HEK293 (cell line): ENCODE data around the gene ZNF804A.

Experiments
- CTCF ChIA-PET: fragments of 350-600 bp; formaldehyde crosslinking; extraction: SDS; loops from one replicate; lab custom pipeline; 2021; ENCODE audit warnings: antibody characterized with exemption; lab: Yijun Ruan, JAX
- POLR2A ChIA-PET: fragments of 300-600 bp; formaldehyde crosslinking; extraction: SDS; loops from one replicate; lab custom pipeline; 2020; ENCODE audit warnings: antibody characterized with exemption, inconsistent platforms; lab: Yijun Ruan, JAX
- H3K27ac ChIP-seq: fragments of 200-500 bp; sonication (Bioruptor generic); 2 replicates; pipeline ENCODE4 v1.5.1; 2014; ENCODE audit warnings: low read depth, low read length, control low read depth, inconsistent platforms; ENCODE audit errors: extremely low read depth
- H3K36me3 ChIP-seq, 2 experiments: fragments of 200-500 bp in 1 of 2; sonication (Bioruptor generic) in 1 of 2; 1 replicate in 1 of 2; 2 replicates in 1 of 2; pipeline ENCODE4 v1.5.1; 2014 to 2017; ENCODE audit warnings: inconsistent platforms in 2 of 2, low read length in 2 of 2; ENCODE audit not compliant: control insufficient read depth in 2 of 2, insufficient read depth in 1 of 2
- H3K4me1 ChIP-seq: fragments of 200-500 bp; sonication (Bioruptor generic); 2 replicates; pipeline ENCODE4 v1.5.1; 2014; ENCODE audit warnings: mild to moderate bottlenecking, low read length, inconsistent platforms; ENCODE audit not compliant: control insufficient read depth, insufficient read depth
- H3K4me3 ChIP-seq: 2 replicates; pipeline ENCODE4 v1.5.1; 2011; ENCODE audit warnings: low read depth, mild to moderate bottlenecking, control low read depth, low read length, moderate library complexity
- H3K9me3 ChIP-seq: fragments of 200-500 bp; sonication (Bioruptor generic); 2 replicates; pipeline ENCODE4 v1.5.1; 2014; ENCODE audit warnings: low read depth, low read length, inconsistent platforms; ENCODE audit not compliant: control insufficient read depth, insufficient read depth
- BCL11A ChIP-seq: fragments of 450-650 bp; formaldehyde crosslinking; IDR thresholded peaks from 2 replicates; pipeline ENCODE4 v1.5.1; 2016; ENCODE audit warnings: low read depth, missing biosample characterization, missing genetic modification characterization
- BCL11B ChIP-seq: fragments of 450-650 bp; formaldehyde crosslinking; IDR thresholded peaks from 2 replicates; pipeline ENCODE4 v1.5.1; 2016; ENCODE audit warnings: low read depth, missing biosample characterization, missing genetic modification characterization
- ZBTB8A ChIP-seq: fragments of 450-650 bp; formaldehyde crosslinking; IDR thresholded peaks from 2 replicates; pipeline ENCODE4 v1.5.1; 2016; ENCODE audit warnings: missing biosample characterization, missing genetic modification characterization
- ZFHX2 ChIP-seq: fragments of 450-650 bp; formaldehyde crosslinking; conservative IDR thresholded peaks from 2 replicates; pipeline ENCODE4 v1.5.1; 2016; ENCODE audit warnings: missing biosample characterization, missing genetic modification characterization
- ZNF221 ChIP-seq: fragments of 450-650 bp; formaldehyde crosslinking; IDR thresholded peaks from 2 replicates; pipeline ENCODE4 v1.5.1; 2017; ENCODE audit warnings: missing biosample characterization, missing genetic modification characterization, borderline replicate concordance
- ZNF302 ChIP-seq: fragments of 450-650 bp; formaldehyde crosslinking; IDR thresholded peaks from 2 replicates; pipeline ENCODE4 v1.5.1; 2016; ENCODE audit warnings: missing biosample characterization, missing genetic modification characterization, low read depth
- ZNF362 ChIP-seq: fragments of 450-650 bp; formaldehyde crosslinking; IDR thresholded peaks from 2 replicates; pipeline ENCODE4 v1.5.1; 2016; ENCODE audit warnings: missing biosample characterization, missing genetic modification characterization
- ZNF394 ChIP-seq: fragments of 450-650 bp; formaldehyde crosslinking; IDR thresholded peaks from 2 replicates; pipeline ENCODE4 v1.5.1; 2016; ENCODE audit warnings: missing biosample characterization, missing genetic modification characterization, mild to moderate bottlenecking, moderate library complexity, borderline replicate concordance
- ZNF544 ChIP-seq: fragments of 450-650 bp; formaldehyde crosslinking; IDR thresholded peaks from 2 replicates; pipeline ENCODE4 v1.5.0; 2017; ENCODE audit warnings: missing biosample characterization, missing genetic modification characterization
- ZNF561 ChIP-seq: fragments of 450-650 bp; IDR thresholded peaks from 2 replicates; pipeline ENCODE4 v1.5.1; 2018; ENCODE audit warnings: missing biosample characterization, missing genetic modification characterization, borderline replicate concordance
- ZNF571 ChIP-seq: fragments of 450-650 bp; formaldehyde crosslinking; IDR thresholded peaks from 2 replicates; pipeline ENCODE4 v1.5.0; 2017; ENCODE audit warnings: missing biosample characterization, missing genetic modification characterization
- ZNF626 ChIP-seq: fragments of 450-650 bp; sonication (Bioruptor Pico); formaldehyde crosslinking; IDR thresholded peaks from 2 replicates; pipeline ENCODE4 v1.5.1; 2018; ENCODE audit warnings: missing biosample characterization, missing genetic modification characterization, inconsistent platforms
- ZNF660 ChIP-seq: fragments of 450-650 bp; IDR thresholded peaks from 2 replicates; pipeline ENCODE4 v1.5.1; 2018; ENCODE audit warnings: missing biosample characterization, mild to moderate bottlenecking, missing genetic modification characterization
- ZNF777 ChIP-seq: fragments of 450-650 bp; formaldehyde crosslinking; IDR thresholded peaks from 2 replicates; pipeline ENCODE4 v1.5.1; 2017; ENCODE audit warnings: missing biosample characterization, missing genetic modification characterization, borderline replicate concordance
- ZSCAN16 ChIP-seq: fragments of 450-650 bp; formaldehyde crosslinking; IDR thresholded peaks from 2 replicates; pipeline ENCODE4 v1.5.1; 2016; ENCODE audit warnings: missing biosample characterization, missing genetic modification characterization
- TF ChIP-seq, protein P1 (sequence below): fragments of 450-650 bp; formaldehyde crosslinking; IDR thresholded peaks from 2 replicates; pipeline ENCODE4 v1.5.1; 2016; ENCODE audit warnings: missing biosample characterization, missing genetic modification characterization
- TF ChIP-seq, protein P2 (sequence below): fragments of 450-650 bp; formaldehyde crosslinking; IDR thresholded peaks from 2 replicates; pipeline ENCODE4 v1.5.1; 2017; ENCODE audit warnings: missing biosample characterization, mild to moderate bottlenecking, missing genetic modification characterization, moderate library complexity
- TF ChIP-seq, protein P3 (sequence below): fragments of 450-650 bp; formaldehyde crosslinking; IDR thresholded peaks from 2 replicates; pipeline ENCODE4 v1.5.1; 2016; ENCODE audit warnings: missing biosample characterization, missing genetic modification characterization
- TF ChIP-seq, protein P4 (sequence below): fragments of 450-650 bp; formaldehyde crosslinking; IDR thresholded peaks from 2 replicates; pipeline ENCODE4 v1.5.1; 2016; ENCODE audit warnings: missing biosample characterization, missing genetic modification characterization, low read depth
- TF ChIP-seq, protein P5 (sequence below): fragments of 450-650 bp; formaldehyde crosslinking; conservative IDR thresholded peaks from 2 replicates; pipeline ENCODE4 v1.5.1; 2016; ENCODE audit warnings: low read depth, missing biosample characterization, missing genetic modification characterization

ZNF804A gene

GRCh38 chr2:184793176-184793575, 194.8 kb downstream of the ZNF804A start:
- Histone ChIP-seq H3K4me1 (no peaks in the 10 kb centered on the region), H3K27ac (no peak overlapping the region), H3K36me3 (no peaks in the 10 kb centered on the region), H3K9me3 (no peaks in the 10 kb centered on the region), H3K4me3 (no peak overlapping the region)
- ChIA-PET CTCF (no interaction called here), POLR2A (no interaction called here)
- TF ChIP-seq ZNF777 (tag by site-specific recombination) (no peak), ZNF544 (tag by site-specific recombination) (no peak), ZNF660 (tag by site-specific recombination) (no peak), ZNF561 (tag by site-specific recombination) (no peak), ZFHX2 (tag by site-specific recombination) (no peak), ZBTB8A (tag by site-specific recombination) (no peak), ZNF571 (no peak), ZNF362 (tag by site-specific recombination) (no peak), BCL11B (no peak), ZNF302 (tag by site-specific recombination) (no peak), ZSCAN16 (tag by site-specific recombination) (no peak), ZNF626 (tag by site-specific recombination) (no peak), ZNF394 (no peak), BCL11A (tag by site-specific recombination) (no peak), ZNF221 (no peak)
- TF ChIP-seq, protein P1, sequence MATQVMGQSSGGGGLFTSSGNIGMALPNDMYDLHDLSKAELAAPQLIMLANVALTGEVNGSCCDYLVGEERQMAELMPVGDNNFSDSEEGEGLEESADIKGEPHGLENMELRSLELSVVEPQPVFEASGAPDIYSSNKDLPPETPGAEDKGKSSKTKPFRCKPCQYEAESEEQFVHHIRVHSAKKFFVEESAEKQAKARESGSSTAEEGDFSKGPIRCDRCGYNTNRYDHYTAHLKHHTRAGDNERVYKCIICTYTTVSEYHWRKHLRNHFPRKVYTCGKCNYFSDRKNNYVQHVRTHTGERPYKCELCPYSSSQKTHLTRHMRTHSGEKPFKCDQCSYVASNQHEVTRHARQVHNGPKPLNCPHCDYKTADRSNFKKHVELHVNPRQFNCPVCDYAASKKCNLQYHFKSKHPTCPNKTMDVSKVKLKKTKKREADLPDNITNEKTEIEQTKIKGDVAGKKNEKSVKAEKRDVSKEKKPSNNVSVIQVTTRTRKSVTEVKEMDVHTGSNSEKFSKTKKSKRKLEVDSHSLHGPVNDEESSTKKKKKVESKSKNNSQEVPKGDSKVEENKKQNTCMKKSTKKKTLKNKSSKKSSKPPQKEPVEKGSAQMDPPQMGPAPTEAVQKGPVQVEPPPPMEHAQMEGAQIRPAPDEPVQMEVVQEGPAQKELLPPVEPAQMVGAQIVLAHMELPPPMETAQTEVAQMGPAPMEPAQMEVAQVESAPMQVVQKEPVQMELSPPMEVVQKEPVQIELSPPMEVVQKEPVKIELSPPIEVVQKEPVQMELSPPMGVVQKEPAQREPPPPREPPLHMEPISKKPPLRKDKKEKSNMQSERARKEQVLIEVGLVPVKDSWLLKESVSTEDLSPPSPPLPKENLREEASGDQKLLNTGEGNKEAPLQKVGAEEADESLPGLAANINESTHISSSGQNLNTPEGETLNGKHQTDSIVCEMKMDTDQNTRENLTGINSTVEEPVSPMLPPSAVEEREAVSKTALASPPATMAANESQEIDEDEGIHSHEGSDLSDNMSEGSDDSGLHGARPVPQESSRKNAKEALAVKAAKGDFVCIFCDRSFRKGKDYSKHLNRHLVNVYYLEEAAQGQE: no peak
- TF ChIP-seq, protein P2, sequence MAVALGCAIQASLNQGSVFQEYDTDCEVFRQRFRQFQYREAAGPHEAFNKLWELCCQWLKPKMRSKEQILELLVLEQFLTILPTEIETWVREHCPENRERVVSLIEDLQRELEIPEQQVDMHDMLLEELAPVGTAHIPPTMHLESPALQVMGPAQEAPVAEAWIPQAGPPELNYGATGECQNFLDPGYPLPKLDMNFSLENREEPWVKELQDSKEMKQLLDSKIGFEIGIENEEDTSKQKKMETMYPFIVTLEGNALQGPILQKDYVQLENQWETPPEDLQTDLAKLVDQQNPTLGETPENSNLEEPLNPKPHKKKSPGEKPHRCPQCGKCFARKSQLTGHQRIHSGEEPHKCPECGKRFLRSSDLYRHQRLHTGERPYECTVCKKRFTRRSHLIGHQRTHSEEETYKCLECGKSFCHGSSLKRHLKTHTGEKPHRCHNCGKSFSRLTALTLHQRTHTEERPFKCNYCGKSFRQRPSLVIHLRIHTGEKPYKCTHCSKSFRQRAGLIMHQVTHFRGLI: no peak
- TF ChIP-seq, protein P3, sequence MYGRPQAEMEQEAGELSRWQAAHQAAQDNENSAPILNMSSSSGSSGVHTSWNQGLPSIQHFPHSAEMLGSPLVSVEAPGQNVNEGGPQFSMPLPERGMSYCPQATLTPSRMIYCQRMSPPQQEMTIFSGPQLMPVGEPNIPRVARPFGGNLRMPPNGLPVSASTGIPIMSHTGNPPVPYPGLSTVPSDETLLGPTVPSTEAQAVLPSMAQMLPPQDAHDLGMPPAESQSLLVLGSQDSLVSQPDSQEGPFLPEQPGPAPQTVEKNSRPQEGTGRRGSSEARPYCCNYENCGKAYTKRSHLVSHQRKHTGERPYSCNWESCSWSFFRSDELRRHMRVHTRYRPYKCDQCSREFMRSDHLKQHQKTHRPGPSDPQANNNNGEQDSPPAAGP (tag by site-specific recombination): no peak
- TF ChIP-seq, protein P4, sequence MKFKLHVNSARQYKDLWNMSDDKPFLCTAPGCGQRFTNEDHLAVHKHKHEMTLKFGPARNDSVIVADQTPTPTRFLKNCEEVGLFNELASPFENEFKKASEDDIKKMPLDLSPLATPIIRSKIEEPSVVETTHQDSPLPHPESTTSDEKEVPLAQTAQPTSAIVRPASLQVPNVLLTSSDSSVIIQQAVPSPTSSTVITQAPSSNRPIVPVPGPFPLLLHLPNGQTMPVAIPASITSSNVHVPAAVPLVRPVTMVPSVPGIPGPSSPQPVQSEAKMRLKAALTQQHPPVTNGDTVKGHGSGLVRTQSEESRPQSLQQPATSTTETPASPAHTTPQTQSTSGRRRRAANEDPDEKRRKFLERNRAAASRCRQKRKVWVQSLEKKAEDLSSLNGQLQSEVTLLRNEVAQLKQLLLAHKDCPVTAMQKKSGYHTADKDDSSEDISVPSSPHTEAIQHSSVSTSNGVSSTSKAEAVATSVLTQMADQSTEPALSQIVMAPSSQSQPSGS (tag by site-specific recombination): no peak
- TF ChIP-seq, protein P5, sequence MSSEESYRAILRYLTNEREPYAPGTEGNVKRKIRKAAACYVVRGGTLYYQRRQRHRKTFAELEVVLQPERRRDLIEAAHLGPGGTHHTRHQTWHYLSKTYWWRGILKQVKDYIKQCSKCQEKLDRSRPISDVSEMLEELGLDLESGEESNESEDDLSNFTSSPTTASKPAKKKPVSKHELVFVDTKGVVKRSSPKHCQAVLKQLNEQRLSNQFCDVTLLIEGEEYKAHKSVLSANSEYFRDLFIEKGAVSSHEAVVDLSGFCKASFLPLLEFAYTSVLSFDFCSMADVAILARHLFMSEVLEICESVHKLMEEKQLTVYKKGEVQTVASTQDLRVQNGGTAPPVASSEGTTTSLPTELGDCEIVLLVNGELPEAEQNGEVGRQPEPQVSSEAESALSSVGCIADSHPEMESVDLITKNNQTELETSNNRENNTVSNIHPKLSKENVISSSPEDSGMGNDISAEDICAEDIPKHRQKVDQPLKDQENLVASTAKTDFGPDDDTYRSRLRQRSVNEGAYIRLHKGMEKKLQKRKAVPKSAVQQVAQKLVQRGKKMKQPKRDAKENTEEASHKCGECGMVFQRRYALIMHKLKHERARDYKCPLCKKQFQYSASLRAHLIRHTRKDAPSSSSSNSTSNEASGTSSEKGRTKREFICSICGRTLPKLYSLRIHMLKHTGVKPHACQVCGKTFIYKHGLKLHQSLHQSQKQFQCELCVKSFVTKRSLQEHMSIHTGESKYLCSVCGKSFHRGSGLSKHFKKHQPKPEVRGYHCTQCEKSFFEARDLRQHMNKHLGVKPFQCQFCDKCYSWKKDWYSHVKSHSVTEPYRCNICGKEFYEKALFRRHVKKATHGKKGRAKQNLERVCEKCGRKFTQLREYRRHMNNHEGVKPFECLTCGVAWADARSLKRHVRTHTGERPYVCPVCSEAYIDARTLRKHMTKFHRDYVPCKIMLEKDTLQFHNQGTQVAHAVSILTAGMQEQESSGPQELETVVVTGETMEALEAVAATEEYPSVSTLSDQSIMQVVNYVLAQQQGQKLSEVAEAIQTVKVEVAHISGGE (tag by site-specific recombination): no peak
